Hematopoietic multipotent progenitor cell treated with erythropoietin and hydrocortisone succinate and interleukin-3 and kit ligand, for 8 days (in vitro differentiated cells): ENCODE data around the gene RAPGEF6.
"Not testable (repeated sequence)": the region's sequence is repeated elsewhere in the genome, so short reads cannot be mapped to it uniquely, and the experiment has no call there.

ENCODE experiments used
- DNase-seq: peaks from one replicate; pipeline ENCODE4 v3.0.0-alpha.2; 2015

Gene RAPGEF6

GRCh38 chr5:131634996-131635683, at the start of gene RAPGEF6:
Gene RAPGEF6, minus strand, starts transcription at chr5:131635229. Its CDS starts 199 bp downstream, at chr5:131635030.
- peak; percentile 100 for DNase-seq

GRCh38 chr5:131684595-131684994, 49.6 kb upstream of the RAPGEF6 start:
- no peak for DNase-seq

GRCh38 chr5:131684051-131684450, 49.0 kb upstream of the RAPGEF6 start:
- DNase-seq = no peak

- DNase-seq = no peak
Measured at GRCh38 chr5:131682826-131683225, 47.8 kb upstream of the RAPGEF6 start.

DNA sequence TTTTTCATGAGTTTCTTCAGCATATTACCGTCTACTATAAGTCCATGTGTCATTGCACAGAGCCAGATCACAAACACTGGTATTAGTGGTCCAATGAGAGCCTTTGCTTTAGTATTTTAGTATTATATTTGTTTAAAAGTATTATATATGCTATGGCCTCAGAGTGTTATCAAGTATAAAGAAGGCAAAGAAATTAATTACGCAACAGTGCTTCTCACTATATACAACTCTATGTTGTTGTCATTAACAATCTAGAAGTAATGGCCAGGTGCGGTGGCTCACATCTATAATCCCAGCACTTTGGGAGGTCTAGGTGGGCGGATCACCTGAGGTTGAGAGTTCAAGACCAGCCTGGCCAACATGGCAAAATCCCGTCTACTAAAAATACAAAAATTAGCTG, 47.1 kb upstream of the RAPGEF6 start:
- DNase-seq = no peak

- peak; percentile 11 for DNase-seq
Measured at GRCh38 chr5:131679911-131680310, 44.9 kb upstream of the RAPGEF6 start.

GRCh38 chr5:131678273-131678672, 43.2 kb upstream of the RAPGEF6 start:
- DNase-seq = not testable (repeated sequence)

DNA sequence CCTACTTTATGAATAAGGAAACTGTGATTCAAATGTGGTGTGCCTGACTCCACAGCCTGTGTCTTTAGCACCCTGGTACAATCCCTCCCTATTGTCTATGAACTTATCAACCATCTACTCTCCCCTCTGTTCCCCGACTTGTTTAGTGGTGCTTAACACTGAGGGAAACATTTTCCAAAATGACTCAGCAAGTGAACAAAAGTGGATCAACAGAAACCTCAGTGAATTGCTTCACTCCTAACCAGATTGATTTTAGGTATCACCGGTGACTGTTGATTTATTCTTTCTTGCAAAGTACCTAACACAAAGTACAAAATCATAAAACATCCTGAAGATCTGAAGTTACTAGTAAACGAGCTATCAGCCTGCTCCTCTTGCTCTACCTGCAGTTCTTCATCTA, 42.1 kb upstream of the RAPGEF6 start:
- DNase-seq = no peak

- DNase-seq = no peak
Measured at GRCh38 chr5:131672776-131673175, 37.7 kb upstream of the RAPGEF6 start.

DNA sequence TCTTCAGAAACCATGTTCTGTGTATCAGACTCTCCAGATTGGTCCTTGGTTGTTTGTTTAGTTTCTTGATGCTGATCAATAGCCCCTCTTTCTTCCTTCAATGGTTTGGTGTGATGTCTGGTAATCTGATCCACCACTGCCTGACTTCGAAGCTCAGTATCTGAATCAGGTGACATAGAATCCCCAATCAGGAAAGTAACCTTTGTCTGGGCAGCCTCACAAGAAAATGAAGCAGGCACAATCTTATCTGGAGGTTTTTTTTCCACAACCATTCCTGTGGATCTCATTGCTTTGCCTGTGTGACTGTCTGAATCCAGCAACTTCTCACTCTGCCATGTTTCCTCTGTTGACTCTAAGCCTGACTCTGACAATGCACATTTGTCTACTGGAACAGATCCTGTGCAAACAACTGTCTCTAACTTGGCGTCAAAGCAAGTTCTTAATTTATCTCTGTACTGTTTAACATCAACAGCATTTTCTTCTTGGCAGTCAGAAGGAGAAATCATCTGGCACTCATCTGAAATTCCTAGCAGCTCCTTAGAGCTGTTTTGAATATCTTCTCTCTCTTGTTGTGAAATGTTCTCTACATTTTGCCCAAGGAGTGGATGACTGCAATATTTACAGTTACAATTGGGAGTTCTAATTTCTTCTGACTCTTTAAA, 37.1 kb upstream of the RAPGEF6 start:
- no peak for DNase-seq

DNA sequence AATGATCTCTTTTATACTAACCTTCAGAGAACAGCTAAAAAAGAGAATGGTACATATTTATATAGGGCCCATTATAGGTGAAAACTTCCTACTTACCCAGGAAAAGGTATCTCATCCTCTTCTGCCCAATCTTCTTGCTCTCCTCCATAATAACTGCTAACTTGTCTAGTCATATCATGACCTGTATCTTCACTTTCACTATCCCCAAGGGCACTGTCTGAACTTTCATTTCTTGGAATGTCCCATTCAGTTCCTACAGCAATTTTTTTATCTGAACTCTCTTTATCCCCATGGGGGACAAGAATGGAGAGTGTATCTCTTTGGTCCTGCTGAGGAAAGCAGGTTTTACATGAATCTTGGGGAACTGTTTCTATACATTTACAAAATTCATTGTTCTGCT, 36.4 kb upstream of the RAPGEF6 start:
- DNase-seq = peak; percentile 16

DNA sequence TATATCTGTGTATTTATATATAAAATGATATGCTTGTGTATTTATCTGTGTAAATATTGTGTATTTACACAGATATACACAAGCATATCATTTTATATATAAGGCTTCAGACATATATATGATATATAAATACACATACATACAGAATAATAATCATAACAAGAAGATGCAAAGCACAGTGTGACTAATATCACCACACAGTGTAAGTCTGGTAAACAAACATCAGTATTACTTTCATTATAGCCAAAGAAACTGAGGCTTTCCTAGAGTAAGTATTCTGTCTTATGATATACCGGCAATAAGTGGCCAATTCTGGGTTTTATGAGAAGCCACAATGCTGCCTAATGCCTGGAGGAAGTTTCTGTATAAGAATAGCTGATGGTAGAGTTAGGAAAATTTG, 29.9 kb upstream of the RAPGEF6 start:
- no peak for DNase-seq

GRCh38 chr5:131661933-131662332, 26.9 kb upstream of the RAPGEF6 start:
- DNase-seq = no peak

GRCh38 chr5:131659841-131660240, 24.8 kb upstream of the RAPGEF6 start:
- no peak for DNase-seq

GRCh38 chr5:131659290-131659689, 24.3 kb upstream of the RAPGEF6 start:
- DNase-seq = no peak

DNA sequence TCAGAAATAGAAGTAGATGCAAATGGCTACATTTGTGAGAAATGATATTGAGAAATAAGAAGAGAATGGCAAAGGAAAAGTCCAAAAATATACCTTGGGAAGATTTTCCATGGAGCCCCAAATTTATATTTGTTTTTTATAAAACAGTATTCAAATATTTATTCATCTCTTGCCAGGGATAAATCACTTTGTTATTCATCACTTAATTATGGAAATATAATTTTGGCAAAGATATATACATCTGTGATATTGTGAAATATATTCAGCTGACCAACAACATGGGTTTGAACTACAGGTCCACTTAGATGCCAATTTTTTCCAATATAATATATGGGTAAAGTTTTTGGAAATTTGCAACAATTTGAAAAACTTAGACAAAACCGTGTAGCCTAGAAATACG, 19.7 kb upstream of the RAPGEF6 start:
- DNase-seq = no peak

DNA sequence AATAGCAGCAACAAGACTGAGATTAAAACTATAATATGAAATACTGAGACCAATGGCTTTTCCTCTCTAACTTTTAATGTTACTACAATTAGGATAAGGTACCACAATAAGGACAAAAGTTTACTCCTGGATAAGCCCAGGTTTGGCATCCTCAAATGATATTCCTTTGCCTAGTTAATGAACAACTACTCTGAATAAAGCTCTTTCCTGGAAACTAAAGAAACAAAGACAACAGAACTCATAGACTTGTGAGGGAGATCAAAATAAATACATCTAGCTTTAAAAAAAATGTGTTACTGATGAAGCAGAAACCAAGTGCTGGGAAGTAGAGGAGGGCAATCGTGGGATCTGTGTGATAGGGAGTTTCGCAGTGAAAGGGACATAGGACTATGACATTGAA, 19.3 kb upstream of the RAPGEF6 start:
- no peak for DNase-seq

DNA sequence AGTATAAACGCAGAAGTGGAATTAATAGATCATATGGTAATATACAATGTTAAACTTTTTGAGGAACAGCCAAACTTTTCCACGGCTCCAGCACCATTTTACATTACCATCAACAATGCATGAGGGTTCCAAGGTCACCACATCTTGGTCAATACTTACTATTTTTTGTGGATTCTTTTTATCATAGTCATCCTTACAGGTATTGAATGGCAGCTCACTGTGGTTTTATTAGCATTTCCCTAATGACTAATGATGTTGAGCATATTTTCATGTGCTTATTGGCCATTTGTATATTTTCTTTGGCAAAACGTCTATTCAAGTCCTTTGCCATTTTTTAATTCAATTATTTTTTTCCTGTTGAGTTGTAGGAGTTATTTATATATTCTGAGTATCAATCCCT, 14.1 kb upstream of the RAPGEF6 start:
- DNase-seq = no peak

GRCh38 chr5:131647048-131647769, 12.2 kb upstream of the RAPGEF6 start:
- no peak for DNase-seq

- no peak for DNase-seq
Measured at GRCh38 chr5:131644822-131645221, 9.8 kb upstream of the RAPGEF6 start.

- no peak for DNase-seq
Measured at GRCh38 chr5:131644370-131644769, 9.3 kb upstream of the RAPGEF6 start.

DNA sequence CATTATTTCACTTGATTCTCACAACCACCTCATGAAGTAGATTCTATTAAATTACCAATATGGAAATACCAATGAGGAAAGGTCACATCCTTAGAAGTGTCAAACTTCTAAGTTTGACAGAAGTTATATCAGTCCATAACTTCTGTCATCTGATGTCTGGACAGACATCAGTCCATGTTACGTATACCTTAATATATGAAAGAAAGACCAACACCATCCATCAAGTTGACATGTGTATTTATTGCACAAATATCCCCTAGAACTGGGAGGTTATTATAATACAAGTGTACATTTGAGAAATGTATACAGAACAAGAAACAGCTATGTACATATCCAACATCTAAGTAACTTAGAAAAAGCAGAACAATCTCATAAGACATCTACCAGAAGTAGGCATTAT, 6.5 kb upstream of the RAPGEF6 start:
- no peak for DNase-seq

DNA sequence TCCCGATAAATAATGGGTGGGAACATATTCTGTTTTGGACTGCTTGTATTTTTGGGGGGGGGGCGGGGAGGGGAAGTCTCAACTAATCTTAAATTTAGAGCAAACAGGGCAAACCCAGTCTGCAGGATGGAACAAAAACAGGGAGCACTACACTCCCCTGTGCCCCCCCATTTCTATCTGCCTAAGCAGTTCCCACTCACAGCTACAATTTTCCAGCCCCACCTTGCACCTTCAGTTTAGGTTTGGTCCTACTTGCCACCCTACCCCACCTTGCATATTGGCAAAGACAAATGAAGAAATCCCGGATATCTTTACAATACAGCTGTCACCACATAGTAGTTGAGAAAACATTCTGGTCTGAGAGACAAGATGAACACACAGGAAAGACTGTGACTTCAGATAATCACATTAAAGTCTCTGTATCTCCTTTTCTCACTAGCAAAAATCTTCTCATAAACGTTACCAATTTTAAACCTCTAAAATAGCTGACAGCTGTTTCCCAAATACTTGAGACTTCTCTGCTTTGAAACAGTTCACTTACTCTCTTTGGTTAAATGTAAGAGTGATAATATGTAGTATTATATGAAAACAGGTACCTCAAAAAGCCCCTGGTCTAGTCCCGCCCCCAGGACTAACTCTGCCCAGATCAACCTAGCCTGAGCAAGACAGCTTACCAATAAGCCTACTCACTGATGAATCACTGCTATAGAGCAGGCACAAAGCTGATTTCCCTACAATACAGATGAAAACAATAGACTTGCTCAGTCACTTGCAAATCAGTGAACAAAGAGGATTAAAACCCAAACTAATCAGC, 5.2 kb upstream of the RAPGEF6 start:
- DNase-seq = peak; percentile 85
